HUES64 (cell line): ENCODE results near the gene KIF17.

Experiments
- H3K27ac ChIP-seq: 2 replicates; pipeline ENCODE4 v1.7.0; 2013; ENCODE audit warnings: low read depth, low read length, inconsistent platforms
- H3K27me3 ChIP-seq: 2 replicates; pipeline ENCODE4 v1.6.1; 2013; ENCODE audit warnings: mild to moderate bottlenecking, low read length; ENCODE audit not compliant: insufficient read depth
- H3K36me3 ChIP-seq: 2 replicates; pipeline ENCODE4 v1.6.1; 2013; ENCODE audit warnings: mild to moderate bottlenecking, low read length; ENCODE audit not compliant: insufficient read depth
- H3K4me1 ChIP-seq: 2 replicates; pipeline ENCODE4 v1.6.1; 2013; ENCODE audit warnings: mild to moderate bottlenecking, low read length, moderate library complexity; ENCODE audit not compliant: insufficient read depth
- H3K4me3 ChIP-seq: 2 replicates; pipeline ENCODE4 v1.5.1; 2013; ENCODE audit warnings: mild to moderate bottlenecking, low read length, moderate library complexity
- H3K9ac ChIP-seq: 2 replicates; pipeline ENCODE4 v1.6.1; 2013; ENCODE audit warnings: mild to moderate bottlenecking, low read depth, low read length
- H3K9me3 ChIP-seq: 2 replicates; pipeline ENCODE4 v1.6.1; 2013; ENCODE audit warnings: low read depth, low read length; ENCODE audit not compliant: insufficient read depth
- WGBS: fragments of 150-250, 120-280 bp; methylation state at CpG from one replicate; pipeline ENCODE4 v1.1.7; 2013; ENCODE audit warnings: missing lambda C conversion rate; 5-methylcytosine and 5-hydroxymethylcytosine counted together

KIF17 gene

GRCh38 chr1:20726118-20726911 is 8.5 kb upstream of the KIF17 start:
- Histone ChIP-seq H3K36me3 (no peaks in the 10 kb centered on the region), H3K4me1 (peaks cover 14% of the 10 kb centered on the region; the same call in 1 of the 2 replicates), H3K4me3 (no peak overlapping the region), H3K27ac (no peak overlapping the region), H3K9me3 (no peaks in the 10 kb centered on the region), H3K27me3 (peaks cover 22% of the 10 kb centered on the region), H3K9ac (no peak overlapping the region)
- WGBS, result 91% methylated on average over 25 of the region's 25 CpGs

GRCh38 chr1:20725189-20726117 is 7.6 kb upstream of the KIF17 start:
- H3K36me3 ChIP-seq, result no peaks in the 10 kb centered on the region
- peaks cover 14% of the 10 kb centered on the region for H3K27me3 ChIP-seq
- no peak overlapping the region for H3K9ac ChIP-seq
- 90% methylated on average over 29 of the region's 29 CpGs for WGBS
- no peaks in the 10 kb centered on the region for H3K9me3 ChIP-seq
- H3K4me3 ChIP-seq, result no peak overlapping the region
- H3K27ac ChIP-seq, result no peak overlapping the region
- peaks cover 13% of the 10 kb centered on the region; the same call in 1 of the 2 replicates for H3K4me1 ChIP-seq

GRCh38 chr1:20724364-20725188 is 6.8 kb upstream of the KIF17 start:
- no peak overlapping the region for H3K4me3 ChIP-seq
- H3K4me1 ChIP-seq, result peaks cover 9% of the 10 kb centered on the region; the same call in 1 of the 2 replicates
- no peak overlapping the region for H3K9ac ChIP-seq
- H3K9me3 ChIP-seq, result no peaks in the 10 kb centered on the region
- WGBS, result 93% methylated on average over 17 of the region's 17 CpGs
- H3K27ac ChIP-seq, result no peak overlapping the region
- H3K36me3 ChIP-seq, result no peaks in the 10 kb centered on the region
- H3K27me3 ChIP-seq, result peaks cover 9% of the 10 kb centered on the region

DNA sequence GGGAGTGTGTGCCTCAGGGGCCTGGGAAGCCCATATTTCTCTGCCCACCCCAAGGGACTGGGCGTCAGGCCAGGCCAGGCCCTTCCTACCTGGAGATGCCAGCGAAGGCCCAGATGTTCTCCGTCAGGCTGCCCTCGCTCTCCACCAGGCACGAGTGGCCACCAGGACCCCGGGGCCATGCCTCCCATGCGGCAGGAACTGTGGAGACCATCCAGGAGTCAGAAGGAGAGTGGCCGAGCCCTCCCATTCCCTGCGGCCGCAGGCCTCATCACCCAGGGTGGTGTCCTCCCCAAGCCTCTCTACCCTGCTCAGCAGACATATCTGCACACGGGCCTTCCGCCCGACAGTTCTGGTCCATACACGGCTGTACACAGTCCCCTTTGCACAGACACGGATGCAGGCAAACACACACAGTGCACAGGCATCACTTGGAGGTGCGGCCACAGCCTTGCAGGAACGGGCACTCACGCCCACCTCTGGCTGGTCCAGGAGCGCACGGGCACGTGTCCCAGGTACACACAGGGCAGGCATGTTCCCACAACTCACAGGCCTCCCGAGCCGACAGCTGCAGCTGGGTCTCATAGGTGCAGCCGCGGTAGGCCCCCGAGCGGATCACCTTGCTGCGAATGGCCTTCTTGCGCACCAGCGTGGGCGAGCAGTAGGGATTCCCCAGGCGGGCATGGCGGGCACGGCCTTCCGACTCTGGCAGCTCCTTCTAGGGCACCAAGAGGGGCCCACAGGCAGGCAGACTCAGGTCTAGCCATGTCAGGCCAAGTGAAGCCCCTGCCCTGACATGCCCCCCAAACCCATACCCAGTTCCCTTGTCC is 5.9 kb upstream of the KIF17 start:
- H3K4me1 ChIP-seq, result peaks cover 6% of the 10 kb centered on the region; the same call in 1 of the 2 replicates
- peaks cover 12% of the 10 kb centered on the region for H3K27me3 ChIP-seq
- H3K36me3 ChIP-seq, result no peaks in the 10 kb centered on the region
- no peak overlapping the region for H3K4me3 ChIP-seq
- no peak overlapping the region for H3K27ac ChIP-seq
- 95% methylated on average over 35 of the region's 35 CpGs for WGBS
- no peak overlapping the region for H3K9ac ChIP-seq
- no peaks in the 10 kb centered on the region for H3K9me3 ChIP-seq

DNA sequence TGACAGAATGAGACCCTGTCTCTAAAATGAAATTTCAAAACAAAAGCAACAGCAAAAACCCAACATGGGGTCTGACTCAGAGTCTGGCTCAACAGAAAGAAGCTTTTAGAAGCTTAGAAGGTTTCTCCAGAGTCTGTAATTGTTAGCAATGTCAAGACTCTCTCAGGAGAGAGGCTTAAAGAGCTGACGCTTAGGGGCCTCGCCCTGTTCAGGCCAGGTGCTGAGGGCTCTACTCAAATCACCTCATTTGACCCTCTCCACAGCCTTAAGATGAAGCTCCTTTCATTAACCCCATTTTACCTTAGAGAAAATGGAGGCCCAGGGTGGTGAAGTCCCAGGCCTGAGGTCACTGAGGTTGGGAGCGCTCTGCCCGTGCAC is 5.3 kb upstream of the KIF17 start:
- Histone ChIP-seq H3K36me3 (no peaks in the 10 kb centered on the region), H3K27ac (no peak overlapping the region), H3K9ac (no peak overlapping the region), H3K9me3 (no peaks in the 10 kb centered on the region), H3K27me3 (peaks cover 18% of the 10 kb centered on the region), H3K4me3 (no peak overlapping the region), H3K4me1 (peaks cover 1% of the 10 kb centered on the region; the same call in 1 of the 2 replicates)
- 93% methylated on average over 4 of the region's 4 CpGs for WGBS

- Histone ChIP-seq H3K9me3 (no peaks in the 10 kb centered on the region), H3K4me3 (no peak overlapping the region), H3K9ac (no peak overlapping the region), H3K4me1 (no peaks in the 10 kb centered on the region), H3K36me3 (no peaks in the 10 kb centered on the region), H3K27me3 (peaks cover 29% of the 10 kb centered on the region), H3K27ac (no peak overlapping the region)
- 92% methylated on average over 29 of the region's 29 CpGs for WGBS
These were observed 3.6 kb upstream of the KIF17 start for GRCh38 chr1:20721117-20722061.

DNA sequence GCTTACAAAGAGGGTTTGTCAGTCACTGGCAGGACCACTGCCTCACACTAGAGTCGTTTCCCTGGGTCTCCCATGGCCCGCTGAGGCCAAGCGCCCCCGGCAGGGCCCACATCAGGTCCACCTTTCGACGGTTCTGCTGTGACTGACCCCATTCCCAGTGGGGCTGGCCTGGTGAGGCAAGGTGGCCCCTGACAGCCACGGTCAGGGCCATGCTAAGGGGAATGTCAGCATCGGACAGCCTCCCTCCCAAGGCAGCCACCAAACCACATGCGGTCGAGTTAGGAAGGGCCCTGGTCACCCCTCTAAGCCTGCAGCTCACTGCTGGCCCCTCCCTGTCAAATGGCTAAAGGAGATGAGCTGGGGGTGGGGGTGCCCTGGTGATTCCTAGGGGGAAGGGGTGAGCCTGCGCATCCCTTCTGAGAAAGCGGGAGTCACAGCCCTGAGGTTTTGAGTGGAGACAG is 2.9 kb upstream of the KIF17 start:
- Histone ChIP-seq H3K27ac (no peak overlapping the region), H3K27me3 (peaks cover 29% of the 10 kb centered on the region), H3K4me3 (no peak overlapping the region), H3K9ac (no peak overlapping the region), H3K9me3 (no peaks in the 10 kb centered on the region), H3K36me3 (no peaks in the 10 kb centered on the region), H3K4me1 (no peaks in the 10 kb centered on the region)
- 93% methylated on average over 12 of the region's 12 CpGs for WGBS

DNA sequence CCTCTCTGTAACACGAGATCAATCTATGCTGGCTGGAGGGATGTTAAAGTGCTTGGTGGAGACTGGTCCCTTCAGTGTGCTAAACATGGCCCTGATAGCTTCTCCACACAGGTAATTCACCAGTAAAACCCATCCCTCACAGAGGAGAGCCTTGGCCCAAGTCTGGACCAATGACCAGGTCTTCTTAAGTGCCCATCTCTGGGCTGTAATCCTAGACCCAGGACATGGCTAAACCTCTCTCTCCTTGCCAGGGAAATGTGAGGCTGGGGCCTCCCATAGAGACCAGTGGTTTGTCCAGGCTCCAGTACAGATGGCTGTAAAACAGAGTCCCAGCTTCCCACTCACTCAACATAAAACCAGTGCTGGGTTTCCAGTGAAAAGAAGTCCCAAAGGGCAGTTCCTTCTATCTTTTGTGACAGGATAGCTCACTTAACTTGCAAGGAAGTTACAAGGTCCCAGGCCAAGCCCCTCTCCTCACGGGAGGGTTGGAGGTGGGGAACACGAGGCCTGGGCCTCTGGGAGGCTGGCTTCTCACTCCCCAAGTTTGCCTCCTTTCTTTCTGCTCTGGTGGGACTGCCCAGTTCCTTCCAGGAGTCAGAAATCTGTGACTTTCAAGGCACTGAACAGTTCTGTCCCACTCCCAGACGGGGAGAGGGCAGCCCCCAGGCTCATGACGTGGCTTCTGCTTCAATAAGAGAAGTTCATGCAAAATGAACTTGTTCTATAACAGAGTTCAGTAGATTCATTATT is 2.2 kb upstream of the KIF17 start:
- Histone ChIP-seq H3K4me1 (no peaks in the 10 kb centered on the region), H3K9me3 (no peaks in the 10 kb centered on the region), H3K27me3 (peaks cover 29% of the 10 kb centered on the region), H3K27ac (no peak overlapping the region), H3K9ac (no peak overlapping the region), H3K36me3 (no peaks in the 10 kb centered on the region), H3K4me3 (no peak overlapping the region)
- WGBS, result 86% methylated on average over 5 of the region's 5 CpGs

GRCh38 chr1:20719261-20719660 is 1.5 kb upstream of the KIF17 start:
- peaks cover 29% of the 10 kb centered on the region for H3K27me3 ChIP-seq
- H3K4me3 ChIP-seq, result no peak overlapping the region
- 0 out of 2 replicates have a peak, but pooled peaks cover 3% of the 10 kb centered on the region for H3K36me3 ChIP-seq
- no peak overlapping the region for H3K9ac ChIP-seq
- 93% methylated on average over 8 of the region's 8 CpGs for WGBS
- no peaks in the 10 kb centered on the region for H3K9me3 ChIP-seq
- H3K4me1 ChIP-seq, result no peaks in the 10 kb centered on the region
- H3K27ac ChIP-seq, result no peak overlapping the region
